Measurements from ENCODE around the gene PPIP5K2. TPM values are rescaled to one million over a fixed set of nuclear protein-coding genes. Genes with fewer than 3 reads are reported as not detected.

PPIP5K2 gene
- total and polyA plus RNA-seq, 10 donors = 22.3 to 79.8 (median 63.5) TPM

DNA sequence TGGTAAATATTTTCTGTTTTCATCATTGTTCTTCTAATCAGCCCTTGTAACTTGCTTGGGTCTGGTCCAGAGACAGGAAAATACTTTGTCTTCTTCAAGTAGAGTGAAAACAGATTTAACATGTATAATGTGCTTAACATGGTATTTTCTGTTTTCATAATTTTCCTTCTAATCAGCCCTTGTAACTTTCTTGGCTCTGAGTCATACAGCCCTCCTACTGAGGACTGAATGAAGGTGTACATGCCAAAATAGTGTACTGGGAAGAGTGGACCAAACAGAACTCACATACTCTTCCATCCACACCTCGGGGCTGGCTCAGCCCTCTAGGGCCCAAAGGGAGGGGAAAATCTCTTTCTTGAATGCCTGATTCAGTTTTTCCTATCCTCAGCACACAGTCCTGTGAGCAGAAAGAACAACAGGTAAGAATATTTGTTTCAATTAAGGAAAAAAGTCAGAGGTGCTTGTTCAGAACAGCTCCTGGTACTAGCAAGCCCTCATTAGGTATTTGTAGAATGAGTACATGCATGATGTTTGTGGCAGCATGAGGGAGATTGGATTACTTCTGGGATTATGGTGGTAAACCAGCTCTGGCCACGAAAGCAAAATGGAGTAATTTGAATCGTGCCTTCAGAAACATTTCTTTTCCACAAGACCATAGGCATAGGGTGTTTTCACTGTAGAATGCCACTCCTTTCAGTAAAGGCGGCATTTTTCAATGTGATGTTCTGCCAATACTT is 114.3 kb downstream of the PPIP5K2 start:
- Histone ChIP-seq H3K4me1 (no peaks in the 10 kb centered on the region), H3K4me3 (no peak overlapping the region), H3K36me3 (no peaks in the 10 kb centered on the region), H3K27me3 (replicated peaks in 1 of 7) (no peaks in the 10 kb centered on the region), H3K9me3 (peaks cover 0 to 9% (median 6%) of the 10 kb centered on the region in 8 donors), H3K27ac (no peak overlapping the region)
- TF ChIP-seq POLR2A (IDR thresholded peaks at IDR 0.05) = no peak
- no peak for TF ChIP-seq POLR2AphosphoS5 (IDR thresholded peaks at IDR 0.05)
- TF ChIP-seq, protein P1, sequence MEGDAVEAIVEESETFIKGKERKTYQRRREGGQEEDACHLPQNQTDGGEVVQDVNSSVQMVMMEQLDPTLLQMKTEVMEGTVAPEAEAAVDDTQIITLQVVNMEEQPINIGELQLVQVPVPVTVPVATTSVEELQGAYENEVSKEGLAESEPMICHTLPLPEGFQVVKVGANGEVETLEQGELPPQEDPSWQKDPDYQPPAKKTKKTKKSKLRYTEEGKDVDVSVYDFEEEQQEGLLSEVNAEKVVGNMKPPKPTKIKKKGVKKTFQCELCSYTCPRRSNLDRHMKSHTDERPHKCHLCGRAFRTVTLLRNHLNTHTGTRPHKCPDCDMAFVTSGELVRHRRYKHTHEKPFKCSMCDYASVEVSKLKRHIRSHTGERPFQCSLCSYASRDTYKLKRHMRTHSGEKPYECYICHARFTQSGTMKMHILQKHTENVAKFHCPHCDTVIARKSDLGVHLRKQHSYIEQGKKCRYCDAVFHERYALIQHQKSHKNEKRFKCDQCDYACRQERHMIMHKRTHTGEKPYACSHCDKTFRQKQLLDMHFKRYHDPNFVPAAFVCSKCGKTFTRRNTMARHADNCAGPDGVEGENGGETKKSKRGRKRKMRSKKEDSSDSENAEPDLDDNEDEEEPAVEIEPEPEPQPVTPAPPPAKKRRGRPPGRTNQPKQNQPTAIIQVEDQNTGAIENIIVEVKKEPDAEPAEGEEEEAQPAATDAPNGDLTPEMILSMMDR (IDR thresholded peaks at IDR 0.05 in 8 of 11, conservative IDR thresholded peaks at IDR 0.05 in 3 of 11) = no peak
- WGBS, 5 donors = 86 to 92% (median 88%) methylated on average over 4 of the region's 4 CpGs
- intact Hi-C loops (cut with DNase I; ENCODE audit: low total_unique reads) = no loop called here
- no peak for DNase-seq

DNA sequence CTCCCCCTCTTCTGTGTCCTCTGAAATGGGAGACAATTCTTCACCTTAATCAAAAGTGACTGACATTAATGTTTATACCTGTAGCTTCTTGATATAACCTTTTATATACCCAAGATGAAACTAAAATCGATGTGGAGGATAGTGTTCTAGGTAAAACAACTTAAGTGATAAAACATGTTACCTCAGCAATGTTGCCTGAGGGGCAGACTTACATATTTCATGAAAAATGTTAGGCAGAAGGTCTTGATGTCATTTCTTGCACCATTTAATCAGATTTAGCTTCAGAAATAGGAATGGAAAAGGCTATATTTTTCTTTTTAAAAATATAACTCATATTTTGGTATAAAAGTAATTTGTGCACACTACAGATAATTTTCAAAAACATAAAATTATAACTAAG is 115.8 kb downstream of the PPIP5K2 start:
- TF ChIP-seq, protein P1 (IDR thresholded peaks at IDR 0.05 in 8 of 11, conservative IDR thresholded peaks at IDR 0.05 in 3 of 11) = no peak
- no peak for DNase-seq
- intact Hi-C loops (cut with DNase I; ENCODE audit: low total_unique reads) = no loop called here
- H3K4me1 ChIP-seq = no peaks in the 10 kb centered on the region
- H3K27me3 ChIP-seq (replicated peaks in 1 of 7) = no peaks in the 10 kb centered on the region
- peaks cover 0 to 20% (median 14%) of the 10 kb centered on the region in 8 donors for H3K9me3 ChIP-seq
- H3K27ac ChIP-seq = no peak overlapping the region
- 63 to 83% (median 77%) methylated on average over 1 of the region's 1 CpG for WGBS, 5 donors
- no peak overlapping the region for H3K4me3 ChIP-seq
- no peaks in the 10 kb centered on the region for H3K36me3 ChIP-seq

DNA sequence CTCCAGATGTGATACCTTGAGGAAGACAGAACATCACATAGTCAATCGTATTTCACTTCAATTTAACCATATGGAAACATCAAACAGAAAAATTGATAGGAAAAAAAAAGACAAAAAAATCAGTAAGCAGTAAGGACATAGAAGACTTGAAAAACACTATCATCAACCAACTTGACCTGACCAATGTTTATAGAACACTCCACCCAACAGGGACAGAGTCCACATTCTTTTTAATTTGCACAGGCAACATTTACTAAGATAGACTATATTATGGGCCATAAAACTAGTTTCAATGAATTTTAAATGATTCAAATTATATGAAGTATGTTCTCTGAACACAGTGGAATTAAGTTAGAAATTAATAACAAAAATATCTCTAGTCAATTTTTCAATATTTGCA is 117.7 kb downstream of the PPIP5K2 start:
- TF ChIP-seq POLR2A (IDR thresholded peaks at IDR 0.05) = no peak
- TF ChIP-seq POLR2AphosphoS5 (IDR thresholded peaks at IDR 0.05) = no peak
- TF ChIP-seq, protein P1 (IDR thresholded peaks at IDR 0.05 in 8 of 11, conservative IDR thresholded peaks at IDR 0.05 in 3 of 11) = no peak
- intact Hi-C loops (cut with DNase I; ENCODE audit: low total_unique reads) = no loop called here
- 85 to 98% (median 93%) methylated on average over 1 of the region's 1 CpG for WGBS, 5 donors

DNA sequence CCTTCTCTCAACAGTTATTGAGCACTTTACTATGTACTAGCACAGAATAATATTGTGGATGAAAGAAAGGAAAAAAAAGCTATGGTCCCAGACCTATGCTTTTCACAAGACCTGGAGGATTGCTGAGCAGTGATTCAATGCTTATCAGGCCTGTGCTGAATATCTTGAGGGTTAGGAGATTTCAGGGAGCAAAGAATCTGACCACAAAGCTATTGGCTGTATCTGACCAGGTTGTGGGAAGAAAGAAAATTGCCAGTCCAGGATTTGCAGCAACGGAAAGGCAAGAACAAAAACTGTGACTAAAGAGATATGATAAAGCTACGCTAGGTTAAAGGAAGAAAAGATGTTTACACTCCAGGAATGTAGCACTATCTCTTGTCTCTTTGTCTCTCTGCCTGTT is 123.6 kb downstream of the PPIP5K2 start:
- H3K27ac ChIP-seq = no peak overlapping the region
- 83 to 91% (median 90%) methylated on average over 2 of the region's 2 CpGs for WGBS, 5 donors
- no peaks in the 10 kb centered on the region for H3K36me3 ChIP-seq
- no peaks in the 10 kb centered on the region for H3K4me1 ChIP-seq
- no peak overlapping the region for H3K4me3 ChIP-seq
- TF ChIP-seq POLR2A (IDR thresholded peaks at IDR 0.05) = no peak
- no peak for TF ChIP-seq POLR2AphosphoS5 (IDR thresholded peaks at IDR 0.05)
- TF ChIP-seq, protein P1 (IDR thresholded peaks at IDR 0.05 in 8 of 11, conservative IDR thresholded peaks at IDR 0.05 in 3 of 11) = no peak
- peaks cover 0 to 18% (median 13%) of the 10 kb centered on the region in 8 donors for H3K9me3 ChIP-seq
- no peak for DNase-seq
- no peaks in the 10 kb centered on the region for H3K27me3 ChIP-seq (replicated peaks in 1 of 7)
- intact Hi-C loops (cut with DNase I; ENCODE audit: low total_unique reads) = no loop called here

More for the DNA sequence above, 117.7 kb downstream of the PPIP5K2 start:
- Histone ChIP-seq H3K27ac (no peak overlapping the region), H3K9me3 (peaks cover 0 to 20% (median 14%) of the 10 kb centered on the region in 8 donors), H3K36me3 (no peaks in the 10 kb centered on the region), H3K4me3 (no peak overlapping the region), H3K4me1 (no peaks in the 10 kb centered on the region), H3K27me3 (replicated peaks in 1 of 7) (no peaks in the 10 kb centered on the region)
- DNase-seq = no peak

All from spleen (tissue), 11 donors.